ENCODE measurements around the gene C11orf87. TPM values are rescaled to one million over a fixed set of nuclear protein-coding genes. Genes with fewer than 3 reads are reported as not detected.

The C11orf87 gene
- polyA plus RNA-seq, 3 donors, result not detected

DNA sequence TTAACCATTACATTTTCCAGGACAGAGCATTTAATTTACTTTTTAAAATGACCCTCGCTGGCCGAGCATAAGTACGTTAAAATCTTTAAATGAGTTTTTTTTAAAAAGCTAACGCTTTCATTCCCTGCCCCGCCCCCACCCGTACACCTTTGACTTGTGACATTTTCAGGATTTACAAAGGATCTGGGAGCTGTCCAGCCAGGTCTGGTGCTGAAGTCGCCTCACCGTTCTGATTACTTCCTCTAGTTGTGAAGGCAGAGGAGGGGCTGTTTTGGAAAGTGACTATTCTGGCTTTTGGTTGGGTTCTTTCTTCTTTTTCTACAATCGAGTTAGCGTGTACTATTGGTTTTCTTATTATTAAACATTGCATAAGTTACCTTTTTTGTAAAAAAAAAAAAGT lies 2.9 kb downstream of the C11orf87 start:
- Mint-ChIP-seq H3K4me1 (no peaks in the 10 kb centered on the region), H3K4me3 (peak overlapping the region in 1 of 2 donors; percentile 80), H3K27ac (no peak overlapping the region), H3K27me3 (ENCODE audit: low read depth in 3 of 3) (peaks cover 45 to 49% (median 46%) of the 10 kb centered on the region in 3 donors), H3K36me3 (peaks cover 0 to 2% of the 10 kb centered on the region in 2 donors), H3K9me3 (peaks cover 0 to 12% (median 3%) of the 10 kb centered on the region in 7 donors)
- DNase-seq, result no peak
- TF ChIP-seq, protein P1, sequence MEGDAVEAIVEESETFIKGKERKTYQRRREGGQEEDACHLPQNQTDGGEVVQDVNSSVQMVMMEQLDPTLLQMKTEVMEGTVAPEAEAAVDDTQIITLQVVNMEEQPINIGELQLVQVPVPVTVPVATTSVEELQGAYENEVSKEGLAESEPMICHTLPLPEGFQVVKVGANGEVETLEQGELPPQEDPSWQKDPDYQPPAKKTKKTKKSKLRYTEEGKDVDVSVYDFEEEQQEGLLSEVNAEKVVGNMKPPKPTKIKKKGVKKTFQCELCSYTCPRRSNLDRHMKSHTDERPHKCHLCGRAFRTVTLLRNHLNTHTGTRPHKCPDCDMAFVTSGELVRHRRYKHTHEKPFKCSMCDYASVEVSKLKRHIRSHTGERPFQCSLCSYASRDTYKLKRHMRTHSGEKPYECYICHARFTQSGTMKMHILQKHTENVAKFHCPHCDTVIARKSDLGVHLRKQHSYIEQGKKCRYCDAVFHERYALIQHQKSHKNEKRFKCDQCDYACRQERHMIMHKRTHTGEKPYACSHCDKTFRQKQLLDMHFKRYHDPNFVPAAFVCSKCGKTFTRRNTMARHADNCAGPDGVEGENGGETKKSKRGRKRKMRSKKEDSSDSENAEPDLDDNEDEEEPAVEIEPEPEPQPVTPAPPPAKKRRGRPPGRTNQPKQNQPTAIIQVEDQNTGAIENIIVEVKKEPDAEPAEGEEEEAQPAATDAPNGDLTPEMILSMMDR (IDR thresholded peaks at IDR 0.05), result no peak
- H3K4me2 ChIP-seq (replicated peaks; ENCODE audit: extremely low read depth, low read length, poor library complexity, severe bottlenecking), result no peak overlapping the region
- no peaks in the 10 kb centered on the region for H4K20me1 ChIP-seq (ENCODE audit: insufficient read depth, low read length)
- H2AFZ ChIP-seq (ENCODE audit: insufficient read depth, low read depth, low read length, poor library complexity, severe bottlenecking), result no peak overlapping the region
- intact Hi-C loops (cut with micrococcal nuclease), result no loop called here
- H3K27me3 ChIP-seq (ENCODE audit: control insufficient read depth in 2 of 2, insufficient read depth in 2 of 2, low read length in 2 of 2), result peaks cover 27 to 44% of the 10 kb centered on the region in 2 donors
- H3K4me3 ChIP-seq (replicated peaks in 1 of 3; ENCODE audit: low read depth in 2 of 3, low read length in 3 of 3), result no peak overlapping the region
- no peaks in the 10 kb centered on the region for H3K4me1 ChIP-seq (ENCODE audit: control insufficient read depth in 1 of 2, insufficient read depth in 2 of 2, low read length in 2 of 2)
- no CpG with 5 or more reads among the region's 10 CpGs for WGBS (ENCODE audit: insufficient coverage)
- no peaks in the 10 kb centered on the region for H3K36me3 ChIP-seq (replicated peaks in 1 of 2; ENCODE audit: control insufficient read depth in 1 of 2, insufficient read depth in 2 of 2, low read length in 2 of 2)
- no peak overlapping the region for H3K9ac ChIP-seq (ENCODE audit: insufficient read depth, low read length, poor library complexity, severe bottlenecking)
- H3K9me3 ChIP-seq (replicated peaks in 1 of 2; ENCODE audit: control insufficient read depth in 1 of 2, insufficient read depth in 1 of 2, low read length in 2 of 2), result no peaks in the 10 kb centered on the region
- no peaks in the 10 kb centered on the region for H3K79me2 ChIP-seq (ENCODE audit: insufficient read depth, low read length)
- H3K27ac ChIP-seq (ENCODE audit: low read depth in 1 of 2, low read length in 2 of 2), result no peak overlapping the region

DNA sequence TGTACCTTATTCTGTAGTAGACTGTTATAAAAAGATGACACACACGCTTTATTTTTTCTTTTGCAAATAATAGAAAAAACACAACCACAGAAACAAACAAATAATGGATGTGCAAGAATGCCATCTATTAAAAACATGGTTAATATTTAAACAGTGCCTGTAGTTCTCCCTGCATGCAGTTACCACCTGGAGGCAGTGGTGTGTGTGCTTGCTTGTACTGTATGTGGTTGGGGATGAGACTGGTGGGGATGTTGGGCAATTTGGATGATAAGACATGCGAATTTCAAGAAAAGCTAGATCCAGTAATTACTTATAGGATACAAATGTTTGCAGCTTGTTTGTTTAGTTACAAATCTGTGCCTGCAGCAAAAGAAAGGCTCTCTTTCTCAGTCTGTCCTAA lies 3.6 kb downstream of the C11orf87 start:
- Histone ChIP-seq H3K27me3 (ENCODE audit: control insufficient read depth in 2 of 2, insufficient read depth in 2 of 2, low read length in 2 of 2) (peaks cover 27 to 44% of the 10 kb centered on the region in 2 donors), H3K4me2 (replicated peaks; ENCODE audit: extremely low read depth, low read length, poor library complexity, severe bottlenecking) (no peak overlapping the region), H3K9me3 (replicated peaks in 1 of 2; ENCODE audit: control insufficient read depth in 1 of 2, insufficient read depth in 1 of 2, low read length in 2 of 2) (no peaks in the 10 kb centered on the region), H3K79me2 (ENCODE audit: insufficient read depth, low read length) (no peaks in the 10 kb centered on the region), H3K4me1 (ENCODE audit: control insufficient read depth in 1 of 2, insufficient read depth in 2 of 2, low read length in 2 of 2) (no peaks in the 10 kb centered on the region), H3K9ac (ENCODE audit: insufficient read depth, low read length, poor library complexity, severe bottlenecking) (no peak overlapping the region), H4K20me1 (ENCODE audit: insufficient read depth, low read length) (no peaks in the 10 kb centered on the region), H3K36me3 (replicated peaks in 1 of 2; ENCODE audit: control insufficient read depth in 1 of 2, insufficient read depth in 2 of 2, low read length in 2 of 2) (no peaks in the 10 kb centered on the region), H3K27ac (ENCODE audit: low read depth in 1 of 2, low read length in 2 of 2) (no peak overlapping the region), H3K4me3 (replicated peaks in 1 of 3; ENCODE audit: low read depth in 2 of 3, low read length in 3 of 3) (no peak overlapping the region), H2AFZ (ENCODE audit: insufficient read depth, low read depth, low read length, poor library complexity, severe bottlenecking) (no peak overlapping the region)
- Mint-ChIP-seq H3K4me1 (no peaks in the 10 kb centered on the region), H3K27me3 (ENCODE audit: low read depth in 3 of 3) (peaks cover 45 to 49% (median 46%) of the 10 kb centered on the region in 3 donors), H3K36me3 (peaks cover 0 to 2% of the 10 kb centered on the region in 2 donors), H3K9me3 (peaks cover 0 to 12% (median 3%) of the 10 kb centered on the region in 7 donors), H3K4me3 (peak overlapping the region in 1 of 2 donors; percentile 13), H3K27ac (no peak overlapping the region)
- intact Hi-C loops (cut with micrococcal nuclease), result no loop called here
- DNase-seq, result no peak
- no CpG with 5 or more reads among the region's 2 CpGs for WGBS (ENCODE audit: insufficient coverage)
- TF ChIP-seq, protein P1 (IDR thresholded peaks at IDR 0.05), result no peak

All from CD14-positive monocyte (primary cell).